DMS79 (cell line): Measurements from ENCODE around the gene UBB.
"Not testable (repeated sequence)": the region's sequence is repeated elsewhere in the genome, so short reads cannot be mapped to it uniquely, and the experiment has no call there.

Experiments
- DNase-seq: peaks from one replicate; lab custom pipeline; 2025; lab: John Stamatoyannopoulos, UW

UBB gene

DNA sequence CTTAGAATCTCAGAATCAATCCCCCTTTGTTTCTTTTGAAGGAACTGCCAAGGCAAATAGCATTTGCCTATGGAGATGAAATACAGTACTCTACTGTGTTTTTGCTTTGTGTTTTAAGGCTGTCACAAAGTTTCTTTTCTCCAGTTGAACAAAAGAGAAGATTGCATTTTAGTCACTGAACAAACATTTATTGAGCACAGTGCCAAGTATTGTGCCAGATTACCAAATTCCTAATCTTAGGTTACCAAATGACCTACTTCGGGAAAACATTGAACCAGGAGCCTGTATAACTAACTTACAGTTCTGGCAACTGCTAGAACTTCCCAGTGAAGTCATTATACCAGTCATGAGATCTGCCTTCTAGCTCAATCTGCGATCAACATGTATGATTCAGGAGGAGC, 3.0 kb upstream of the UBB start:
- DNase-seq = no peak

DNA sequence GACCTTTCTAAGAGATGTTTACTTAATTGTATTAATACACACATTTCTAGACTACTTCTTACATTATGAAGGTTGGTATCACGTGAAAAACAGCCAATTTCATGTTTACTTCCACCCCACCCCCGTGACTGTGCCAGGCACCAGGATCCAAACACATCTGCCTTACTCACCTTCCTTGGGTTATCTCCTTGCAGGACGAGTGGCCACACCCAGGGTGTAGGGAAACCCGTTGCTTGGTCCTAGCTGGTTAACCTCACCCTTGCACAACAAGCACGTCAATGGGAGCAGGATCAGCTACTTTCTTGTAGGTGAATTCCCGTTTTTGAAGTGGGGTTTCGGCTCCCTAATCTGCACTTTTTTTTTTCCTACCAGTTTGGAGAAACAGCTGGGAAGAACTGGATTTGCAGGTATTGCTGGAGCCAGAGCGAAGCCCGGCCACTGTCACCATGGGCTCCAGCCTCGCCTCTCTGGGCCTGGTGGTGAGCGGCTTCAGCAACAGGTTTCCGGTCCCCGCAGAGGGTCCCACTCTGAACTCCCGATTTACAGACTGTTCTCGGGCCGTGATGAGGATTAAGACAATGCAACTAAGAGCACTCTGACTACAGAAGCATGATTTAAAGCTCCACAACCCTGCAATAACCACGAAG, 2.1 kb upstream of the UBB start:
- no peak for DNase-seq

DNA sequence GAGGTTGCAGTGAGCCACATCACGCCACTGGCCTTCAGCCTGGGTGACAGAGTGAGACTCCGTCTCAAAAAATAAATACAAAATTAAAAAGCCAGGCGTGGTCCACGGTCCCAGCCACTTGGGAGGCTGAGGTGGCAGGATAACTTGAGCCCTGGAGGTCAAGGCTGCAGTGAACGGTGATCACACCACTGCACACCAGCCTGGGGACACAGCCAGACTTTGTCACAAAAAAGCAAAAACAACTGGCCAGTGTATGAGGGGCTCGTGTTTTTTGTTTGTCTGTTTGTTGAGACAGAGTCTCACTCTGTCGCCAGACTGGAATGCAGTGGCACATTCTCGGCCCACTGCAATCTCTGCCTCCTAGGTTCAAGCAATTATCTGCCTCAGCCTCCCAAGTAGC, 1.2 kb upstream of the UBB start:
- no peak for DNase-seq

DNA sequence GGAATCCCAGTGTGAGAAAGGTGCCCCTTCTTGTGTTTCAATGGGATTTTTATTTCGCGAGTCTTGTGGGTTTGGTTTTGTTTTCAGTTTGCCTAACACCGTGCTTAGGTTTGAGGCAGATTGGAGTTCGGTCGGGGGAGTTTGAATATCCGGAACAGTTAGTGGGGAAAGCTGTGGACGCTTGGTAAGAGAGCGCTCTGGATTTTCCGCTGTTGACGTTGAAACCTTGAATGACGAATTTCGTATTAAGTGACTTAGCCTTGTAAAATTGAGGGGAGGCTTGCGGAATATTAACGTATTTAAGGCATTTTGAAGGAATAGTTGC, 567 bp downstream of the UBB start:
- DNase-seq = no peak

DNA sequence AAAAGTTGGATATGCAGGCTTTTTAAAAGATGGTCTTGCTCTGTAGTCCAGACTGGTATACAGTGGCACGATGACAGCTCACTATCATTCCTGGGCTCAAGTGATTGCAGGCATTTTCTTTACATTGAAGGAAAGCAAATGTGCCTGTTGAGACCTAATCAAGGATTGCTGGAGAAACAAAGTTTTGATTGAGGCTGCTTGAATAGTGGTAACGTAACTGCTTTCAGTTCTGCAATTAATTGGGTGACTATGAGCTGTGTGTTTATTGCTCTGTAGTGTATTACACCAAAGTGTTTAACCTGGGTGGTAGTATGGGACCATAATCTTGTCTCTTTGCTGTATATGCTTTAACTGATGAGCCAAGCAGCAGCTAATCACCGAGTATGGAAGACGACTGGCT, 2.3 kb downstream of the UBB start:
- DNase-seq = no peak

DNA sequence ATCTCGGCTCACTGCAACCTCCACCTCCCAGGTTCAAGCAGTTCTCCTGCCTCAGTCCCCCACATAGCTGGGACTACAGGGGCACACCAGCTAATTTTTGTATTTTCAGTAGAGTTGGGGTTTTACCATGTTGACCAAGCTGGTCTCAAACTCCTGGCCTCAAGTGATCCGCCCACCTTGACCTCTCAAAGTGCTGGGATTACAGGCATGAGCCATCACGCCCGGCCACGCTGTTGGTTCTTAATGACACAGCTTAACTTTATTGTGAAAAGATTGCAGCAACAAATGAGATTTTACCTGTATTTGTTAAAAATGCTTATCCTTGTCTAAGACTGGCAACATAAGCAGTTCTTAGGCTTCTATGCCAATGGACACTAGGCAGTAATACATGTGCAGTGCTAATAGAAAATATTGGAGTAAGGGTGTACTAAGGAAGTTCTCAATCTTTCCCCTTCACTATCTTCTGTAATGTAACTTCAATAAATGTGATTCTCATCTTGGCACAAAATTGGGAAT, 2.9 kb downstream of the UBB start:
- no peak for DNase-seq

DNA sequence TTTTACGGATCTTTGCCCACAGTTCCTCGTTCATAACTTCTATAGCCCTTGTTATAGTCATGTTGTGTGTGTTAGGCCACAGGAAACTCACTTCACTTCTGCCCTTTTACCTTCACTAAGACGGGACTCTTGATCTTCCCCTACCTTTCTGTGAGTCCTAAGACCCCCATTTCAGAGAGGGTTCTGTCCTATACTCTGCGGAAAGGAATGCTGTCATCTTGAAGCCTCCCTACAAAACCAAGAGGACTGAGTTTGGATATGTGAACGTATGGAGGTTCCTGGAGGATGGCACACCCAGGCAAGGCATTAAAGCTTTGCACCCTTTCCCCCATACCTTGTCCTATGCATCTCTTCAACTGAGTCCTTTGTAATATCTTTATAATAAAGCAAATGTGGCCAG, 3.7 kb downstream of the UBB start:
- DNase-seq = no peak

DNA sequence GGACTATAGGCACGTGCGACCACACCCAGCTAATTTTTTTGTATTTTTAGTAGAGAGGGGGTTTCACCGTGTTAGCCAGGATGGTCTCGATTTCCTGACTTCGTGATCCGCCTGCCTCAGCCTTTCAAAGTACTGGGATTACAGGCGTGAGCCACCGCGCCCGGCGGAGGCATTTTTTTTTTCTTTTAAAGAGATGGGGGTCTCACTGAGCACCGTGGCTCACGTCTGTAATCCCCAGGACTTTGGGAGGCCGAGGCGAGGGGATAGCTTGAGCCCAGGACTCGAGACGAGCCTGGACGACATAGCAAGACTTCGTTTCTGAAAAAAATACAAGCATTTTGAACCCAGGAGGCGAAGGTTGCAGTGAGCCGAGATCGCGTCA, 5.2 kb downstream of the UBB start:
- not testable (repeated sequence) for DNase-seq

DNA sequence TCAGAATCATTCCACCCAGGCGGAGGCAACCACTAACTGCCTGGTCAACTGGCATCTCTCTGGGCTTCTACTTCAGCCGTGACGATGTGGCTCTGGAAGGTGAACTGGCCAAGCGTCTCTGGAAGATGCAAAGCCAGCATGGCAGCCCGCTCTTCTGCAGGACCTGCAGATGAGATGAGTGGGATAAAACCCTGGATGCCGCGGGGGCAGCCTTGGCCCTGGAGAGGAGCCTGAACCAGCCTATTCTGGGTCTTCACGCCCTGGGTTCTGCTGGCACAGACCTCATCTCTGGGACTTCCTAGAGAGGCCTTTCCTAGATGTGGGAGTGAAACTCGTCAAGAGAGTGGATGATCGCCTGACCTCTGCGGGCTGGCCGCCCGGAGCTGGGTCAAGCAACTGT, 10.6 kb downstream of the UBB start:
- no peak for DNase-seq

DNA sequence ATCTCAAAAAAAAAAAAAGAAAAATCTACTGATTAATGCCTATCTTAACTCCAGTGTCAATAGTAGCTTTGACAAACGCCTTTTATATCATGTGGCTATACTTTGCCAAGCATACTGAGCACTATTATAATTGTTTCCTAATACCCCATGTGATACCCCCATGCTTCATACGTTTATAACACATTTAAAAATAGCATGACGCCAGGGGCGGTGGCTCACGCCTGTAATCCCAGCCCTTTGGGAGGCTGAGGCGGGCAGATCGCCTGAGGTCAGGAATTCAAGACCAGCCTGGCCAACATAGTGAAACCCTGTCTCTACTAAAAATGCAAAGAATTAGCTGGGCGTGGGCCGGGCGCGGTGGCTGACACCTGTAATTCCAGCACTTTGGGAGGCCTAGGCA, 11.6 kb downstream of the UBB start:
- not testable (repeated sequence) for DNase-seq

DNA sequence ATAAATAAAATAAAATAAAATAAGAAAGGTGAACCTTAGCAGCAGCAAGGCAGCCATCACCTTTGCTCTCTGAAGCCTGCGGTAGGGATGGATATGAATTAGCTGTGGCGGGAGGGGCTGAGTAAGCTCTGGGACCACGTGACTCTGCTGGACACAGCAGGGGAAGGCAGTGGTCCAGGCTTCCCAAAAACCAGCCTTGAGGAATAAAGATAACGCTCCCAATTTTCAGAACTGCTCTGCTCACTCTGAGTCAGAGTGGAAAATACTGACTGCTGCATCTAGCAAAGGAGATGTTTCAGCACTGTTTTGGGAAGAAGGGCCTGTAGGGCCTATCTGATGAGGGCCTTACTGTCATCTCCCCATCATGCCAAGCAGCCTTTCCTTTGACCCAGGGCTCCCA, 15.0 kb downstream of the UBB start:
- DNase-seq = not testable (repeated sequence)

DNA sequence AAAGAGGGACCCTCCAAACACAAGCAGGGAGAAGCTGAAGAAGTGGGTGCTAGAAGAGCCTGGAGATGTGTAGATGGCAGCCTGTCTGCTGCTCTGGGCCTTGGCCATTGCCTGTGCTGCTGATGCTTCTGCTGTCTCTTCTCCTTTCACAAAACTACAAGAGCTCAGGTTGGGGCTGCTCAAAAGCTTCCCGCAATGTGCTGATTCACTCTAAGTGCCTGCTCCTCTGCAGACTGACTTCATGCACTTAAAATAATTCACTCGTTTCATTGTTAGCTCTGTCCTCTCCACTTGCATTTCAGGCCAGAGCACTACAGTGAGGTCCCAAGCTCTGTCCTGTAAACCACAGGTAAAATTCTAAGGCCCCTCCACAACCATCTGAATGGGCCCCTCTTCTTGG, 15.8 kb downstream of the UBB start:
- DNase-seq = not testable (repeated sequence)

DNA sequence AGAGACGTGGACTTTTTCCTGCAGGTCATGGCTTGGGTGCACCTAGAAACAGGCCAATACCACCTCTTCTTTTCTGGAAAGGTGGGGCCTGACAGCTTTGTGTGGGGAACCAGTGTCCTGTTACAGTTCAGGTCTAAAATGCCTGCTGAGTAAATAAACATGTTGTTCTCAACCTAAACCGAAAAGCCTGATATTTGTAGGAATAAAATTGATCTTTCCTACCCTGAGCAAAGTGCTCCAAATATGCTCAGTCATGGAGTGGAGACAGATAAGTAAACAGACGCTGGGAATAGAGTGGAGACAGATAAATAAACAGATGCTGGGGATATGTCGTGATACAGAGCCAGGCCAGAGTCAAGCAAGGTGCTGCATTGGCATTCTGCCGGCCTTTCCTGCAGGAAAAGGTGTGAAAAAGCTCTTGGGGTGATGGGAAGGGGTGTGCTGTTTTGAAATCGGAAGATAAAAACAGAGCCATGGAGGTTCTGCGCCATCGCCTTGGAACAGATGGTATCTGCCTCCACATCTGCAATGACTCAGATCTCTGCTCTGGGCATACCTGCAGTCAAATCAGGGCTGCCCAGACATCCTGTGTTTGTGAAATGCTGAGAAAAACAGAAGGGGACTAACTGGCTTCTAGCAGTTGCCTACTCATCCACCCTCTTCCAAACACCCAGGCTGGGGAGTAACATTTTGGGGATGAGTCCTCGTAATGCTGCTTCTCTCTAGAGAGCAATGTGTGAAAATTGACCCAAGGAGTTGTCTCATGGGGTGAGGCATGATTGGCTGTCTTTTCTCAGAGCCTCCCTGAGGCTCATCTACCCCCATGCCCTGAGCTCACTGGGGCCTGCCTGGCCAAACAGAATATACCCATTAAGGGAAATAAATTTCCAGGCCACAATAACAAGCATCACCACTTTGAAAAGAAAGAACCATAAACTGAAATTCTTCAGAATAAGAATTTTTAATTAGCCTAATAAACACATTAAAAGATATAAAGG, 17.7 kb downstream of the UBB start:
- no peak for DNase-seq

DNA sequence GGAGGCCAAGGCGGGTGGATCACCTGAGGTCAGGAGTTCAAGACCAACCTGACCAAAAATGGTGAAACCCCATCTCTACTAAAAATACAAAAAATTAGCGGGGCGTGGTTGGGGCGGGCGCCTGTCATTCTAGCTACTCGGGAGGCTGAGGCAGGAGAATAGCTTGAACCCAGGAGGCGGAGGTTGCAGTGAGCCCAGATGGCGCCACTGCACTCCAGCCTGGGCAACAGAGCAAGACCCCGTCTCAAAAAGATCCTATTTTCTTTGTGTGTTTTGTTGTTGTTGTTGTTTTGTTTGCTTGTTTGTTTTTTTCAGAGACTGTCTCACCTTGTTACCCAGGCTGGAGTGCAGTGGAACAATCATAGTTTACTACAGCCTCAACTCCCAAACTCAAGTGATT, 23.0 kb downstream of the UBB start:
- not testable (repeated sequence) for DNase-seq

DNA sequence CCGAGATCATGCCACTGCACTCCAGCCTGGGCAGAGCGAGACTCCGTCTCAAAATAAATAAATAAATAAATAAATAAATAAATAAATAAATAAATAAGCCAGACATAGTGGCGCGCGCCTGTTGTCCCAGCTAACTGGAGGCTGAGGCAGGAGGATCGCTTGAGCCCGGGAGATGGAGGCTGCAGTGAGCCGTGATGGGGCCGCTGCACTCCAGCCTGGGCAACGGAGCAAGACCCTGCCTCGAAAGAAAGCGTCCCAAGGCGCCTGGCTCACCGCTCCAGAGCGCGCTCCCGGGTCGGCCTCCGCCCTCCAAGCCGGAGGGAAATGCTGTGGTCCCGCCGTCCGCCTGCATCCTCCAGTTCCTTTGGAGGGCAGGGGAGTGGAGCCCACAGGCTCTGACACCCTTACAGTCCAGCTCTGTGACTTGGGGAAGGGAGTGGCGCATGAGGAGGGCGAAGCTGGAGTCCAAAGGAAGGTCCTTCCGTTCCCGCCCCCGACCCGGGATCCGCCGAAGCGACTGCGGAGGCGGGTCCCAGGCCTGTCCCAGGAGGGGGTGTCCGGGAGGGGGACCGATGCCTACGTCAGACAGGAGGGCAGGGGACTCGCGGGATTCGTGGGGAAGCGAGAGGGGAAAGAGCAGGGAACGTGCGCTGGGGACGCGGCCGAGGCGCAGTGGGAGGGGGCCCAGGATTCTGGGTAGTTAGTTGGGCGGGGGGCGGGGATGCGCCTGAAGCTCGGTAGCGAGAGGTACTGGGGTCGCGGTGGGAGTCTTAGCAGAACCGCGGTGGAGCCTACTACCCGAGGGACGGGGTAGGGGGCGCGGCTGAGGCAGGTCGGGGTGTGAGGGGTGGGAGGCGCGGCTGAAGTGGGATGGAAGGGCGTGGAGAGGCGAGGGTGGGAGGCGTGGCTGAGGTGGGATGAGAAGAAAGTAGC, 26.1 kb downstream of the UBB start:
- no peak for DNase-seq

DNA sequence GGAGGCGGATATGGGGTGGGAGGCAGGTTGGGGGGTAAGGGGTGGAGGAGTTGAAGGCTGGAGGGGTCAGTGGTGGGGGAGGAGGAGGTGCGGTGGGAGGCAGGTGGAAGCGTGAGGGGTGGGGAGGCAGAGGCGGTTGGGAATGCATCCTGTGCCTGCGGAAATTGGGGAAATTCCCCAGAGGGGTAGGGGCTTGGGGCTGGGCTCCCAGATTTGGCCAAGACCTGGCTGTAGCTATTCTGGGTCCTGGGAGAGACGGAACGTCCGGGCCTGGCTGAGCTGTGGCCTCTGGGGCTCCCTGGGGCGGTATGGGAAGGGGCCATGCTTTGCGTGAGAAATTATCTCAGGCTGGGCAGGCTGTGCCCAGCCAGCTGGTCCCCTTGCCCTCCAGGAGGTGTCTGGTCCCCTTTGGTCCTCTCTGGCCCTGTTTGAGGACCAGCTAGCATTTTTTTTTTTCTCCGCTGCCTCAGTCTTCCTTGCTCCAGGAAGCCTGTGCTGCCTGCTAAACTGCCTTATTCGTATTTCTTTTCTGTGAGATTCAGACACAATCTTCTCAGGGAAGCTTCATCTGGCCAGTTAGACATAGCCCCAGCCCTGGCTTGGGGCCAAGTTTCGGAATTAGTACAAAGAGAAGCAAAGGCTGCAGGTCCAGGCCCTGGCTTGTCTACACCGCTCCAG, 27.2 kb downstream of the UBB start:
- no peak for DNase-seq

DNA sequence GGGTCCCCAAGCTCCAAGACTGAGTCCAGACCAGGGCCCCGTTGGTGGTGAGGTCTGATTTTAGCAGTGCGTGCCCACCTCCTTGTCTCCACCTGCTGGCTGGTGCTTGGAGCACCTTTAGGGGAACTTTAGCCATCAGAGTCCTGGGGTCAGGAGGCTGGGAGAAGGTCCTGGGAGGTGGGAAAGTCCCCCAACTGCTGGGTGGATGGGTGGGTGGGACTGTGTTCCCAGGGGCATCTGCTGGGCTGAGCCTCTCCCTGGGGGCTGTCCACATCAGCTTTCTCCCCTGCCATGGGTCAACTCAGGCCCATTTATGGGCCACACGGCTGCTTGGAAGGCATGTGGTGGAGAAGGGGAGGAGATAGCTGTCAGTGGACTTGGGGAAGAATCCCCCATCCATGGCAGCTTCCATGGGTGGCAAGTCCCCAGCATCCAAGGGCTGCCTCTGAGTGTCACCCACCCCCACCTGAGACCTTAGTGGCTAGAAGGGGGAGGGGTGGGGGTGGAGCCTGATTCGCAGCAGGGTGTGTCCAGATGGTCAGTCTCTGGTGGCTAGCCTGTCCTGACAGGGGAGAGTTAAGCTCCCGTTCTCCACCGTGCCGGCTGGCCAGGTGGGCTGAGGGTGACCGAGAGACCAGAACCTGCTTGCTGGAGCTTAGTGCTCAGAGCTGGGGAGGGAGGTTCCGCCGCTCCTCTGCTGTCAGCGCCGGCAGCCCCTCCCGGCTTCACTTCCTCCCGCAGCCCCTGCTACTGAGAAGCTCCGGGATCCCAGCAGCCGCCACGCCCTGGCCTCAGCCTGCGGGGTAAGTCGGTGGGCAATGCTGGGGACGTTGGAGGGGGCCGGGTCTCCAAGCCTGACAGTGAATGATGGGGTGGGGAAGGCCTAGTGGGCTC, 34.4 kb downstream of the UBB start, which contains the start of gene TRPV2:
Gene TRPV2, plus strand, starts transcription at position 541 of the 894 bp plus-strand sequence. CDS start 2,098 bp downstream, outside the sequence.
- DNase-seq = no peak

DNA sequence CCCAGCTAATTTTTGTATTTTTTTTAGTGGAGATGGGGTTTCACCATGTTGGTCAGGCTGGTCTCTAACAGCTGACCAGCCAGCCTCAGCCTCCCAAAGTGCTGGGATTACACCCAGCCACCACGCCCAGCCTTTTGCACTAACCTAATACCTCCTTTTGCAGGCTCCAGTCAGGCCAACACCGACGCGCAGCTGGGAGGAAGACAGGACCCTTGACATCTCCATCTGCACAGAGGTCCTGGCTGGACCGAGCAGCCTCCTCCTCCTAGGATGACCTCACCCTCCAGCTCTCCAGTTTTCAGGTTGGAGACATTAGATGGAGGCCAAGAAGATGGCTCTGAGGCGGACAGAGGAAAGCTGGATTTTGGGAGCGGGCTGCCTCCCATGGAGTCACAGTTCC, 36.5 kb downstream of the UBB start:
- DNase-seq = no peak

DNA sequence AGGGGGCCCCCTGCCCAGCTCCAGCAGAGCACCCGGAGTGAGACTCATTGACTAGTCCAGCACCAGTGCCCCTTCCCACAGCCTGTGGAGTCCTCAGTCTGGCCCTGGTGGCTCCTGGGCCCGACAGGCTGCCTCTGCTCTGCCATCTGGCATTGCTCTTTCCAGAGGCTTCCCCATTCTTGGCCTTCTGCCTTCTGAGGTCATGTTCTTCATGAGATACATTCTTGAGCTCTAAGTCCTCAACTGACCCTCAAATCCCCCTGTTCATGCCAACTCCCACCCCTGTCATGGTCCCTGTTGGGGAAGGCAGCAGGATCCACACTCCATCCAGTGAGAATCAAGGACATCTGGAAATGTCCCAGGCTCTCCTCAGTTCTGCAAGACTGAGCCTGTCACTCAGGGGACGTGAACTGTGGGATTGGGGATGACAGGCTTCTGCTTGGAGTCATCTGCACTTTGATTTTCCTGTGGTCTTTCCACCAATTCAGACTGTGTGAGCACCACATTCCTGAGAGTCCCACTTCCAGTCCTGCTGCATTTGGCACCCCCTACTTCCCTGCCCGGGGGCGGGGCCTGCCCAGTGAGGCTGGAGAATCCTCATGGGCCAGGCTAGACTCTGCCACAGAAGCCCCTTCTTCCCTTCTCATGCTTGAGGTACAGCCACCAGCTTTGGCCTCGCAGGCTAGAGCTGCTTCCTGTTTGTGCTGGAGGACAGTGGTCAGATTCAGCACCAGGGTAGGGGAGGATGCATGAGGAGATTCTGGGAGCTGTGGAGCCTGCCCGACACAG, 37.2 kb downstream of the UBB start:
- no peak for DNase-seq

DNA sequence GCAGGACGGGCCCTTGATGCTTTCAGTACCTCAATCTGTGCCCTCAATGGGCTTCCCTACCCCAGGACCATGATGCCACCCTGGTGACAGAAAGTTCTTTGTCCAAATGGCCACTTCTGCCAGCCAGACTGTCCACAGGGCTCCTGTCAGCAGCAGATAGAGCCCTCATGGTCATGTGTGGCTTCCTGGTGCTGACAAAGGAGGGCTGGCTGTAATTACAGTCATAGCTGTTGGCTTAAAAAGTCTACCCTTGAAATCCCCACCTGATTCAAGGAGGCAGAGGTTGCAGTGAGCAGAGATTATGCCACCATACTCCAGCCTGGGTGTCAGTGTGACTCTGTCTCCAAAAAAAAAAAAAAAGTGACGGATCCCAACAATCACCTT, 37.8 kb downstream of the UBB start:
- DNase-seq = no peak
